ENCODE measurements around the gene SUSD4.

DNA sequence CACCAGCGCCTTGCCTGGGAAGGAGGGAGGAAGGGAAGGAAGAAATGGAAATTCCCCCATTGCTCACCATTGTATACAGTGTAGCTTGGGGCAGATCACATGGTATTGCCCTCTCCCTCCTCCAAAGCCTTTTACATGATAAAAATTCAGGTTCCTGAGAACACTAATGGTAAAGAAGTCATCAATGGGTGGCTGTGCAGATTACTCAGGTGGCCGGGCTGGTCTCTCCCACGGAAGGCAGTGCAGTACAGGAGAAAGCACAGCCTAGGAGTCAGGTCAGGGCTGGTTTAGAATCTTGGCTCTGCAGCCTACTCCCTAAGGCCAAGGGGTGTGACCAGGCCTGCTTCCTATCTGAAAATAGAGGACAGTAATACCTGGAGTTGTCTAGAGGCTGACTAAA is 107.9 kb downstream of the SUSD4 start:
- no peak for TF ChIP-seq YY1 (IDR thresholded peaks at IDR 0.05; ENCODE audit: insufficient read depth, insufficient read length)
- TF ChIP-seq ZNF274 (IDR thresholded peaks at IDR 0.05; ENCODE audit: low read depth, low read length): no peak
- TF ChIP-seq SUZ12 (IDR thresholded peaks at IDR 0.05; ENCODE audit: extremely low read depth, insufficient read depth, insufficient read length): no peak
